ENCODE measurements around the gene LTBR. TPM values are rescaled to one million over a fixed set of nuclear protein-coding genes. Genes with fewer than 3 reads are reported as not detected.

Gene LTBR
- total RNA-seq, 1 donor: 121 TPM

DNA sequence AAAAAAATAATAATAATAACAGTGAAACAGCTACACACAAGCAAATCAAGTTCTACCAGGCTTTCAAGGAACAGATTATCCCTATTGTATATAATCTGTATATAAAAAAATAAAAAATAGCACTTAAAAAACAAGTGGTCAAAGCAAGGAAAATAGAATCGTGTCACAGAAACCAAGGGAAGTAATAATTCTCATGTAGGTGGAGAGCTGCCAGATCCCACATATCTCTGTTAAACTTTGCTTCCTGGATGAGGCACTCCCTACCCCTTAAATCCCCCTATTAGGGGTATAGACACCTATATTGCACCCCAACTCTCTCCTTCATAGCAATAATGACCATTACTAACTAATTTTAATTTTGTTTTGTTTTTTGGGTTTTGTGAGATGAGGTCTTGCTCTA lies 56.4 kb downstream of the LTBR start:
- Histone ChIP-seq H3K79me2 (ENCODE audit: insufficient read depth, low read length) (no peaks in the 10 kb centered on the region), H3K9me3 (ENCODE audit: low read depth, low read length) (no peaks in the 10 kb centered on the region)
- no peak for DNase-seq (ENCODE audit: insufficient read length, low spot score, missing footprints)

More for the DNA sequence above, 56.4 kb downstream of the LTBR start:
- Histone ChIP-seq H3K4me2 (ENCODE audit: insufficient read depth, low read length) (no peak overlapping the region), H4K20me1 (ENCODE audit: insufficient read depth, low read length) (no peaks in the 10 kb centered on the region), H2AFZ (ENCODE audit: low read length) (no peak overlapping the region), H3K27ac (ENCODE audit: low read depth, low read length) (no peak overlapping the region), H3K36me3 (ENCODE audit: insufficient read depth, low read length) (peaks cover 15% of the 10 kb centered on the region), H3K4me3 (ENCODE audit: insufficient read depth, low read length) (no peak overlapping the region), H3K4me1 (ENCODE audit: insufficient read depth, low read length) (no peaks in the 10 kb centered on the region), H3K27me3 (ENCODE audit: insufficient read depth, low read length) (no peaks in the 10 kb centered on the region)
- TF ChIP-seq, protein P1, sequence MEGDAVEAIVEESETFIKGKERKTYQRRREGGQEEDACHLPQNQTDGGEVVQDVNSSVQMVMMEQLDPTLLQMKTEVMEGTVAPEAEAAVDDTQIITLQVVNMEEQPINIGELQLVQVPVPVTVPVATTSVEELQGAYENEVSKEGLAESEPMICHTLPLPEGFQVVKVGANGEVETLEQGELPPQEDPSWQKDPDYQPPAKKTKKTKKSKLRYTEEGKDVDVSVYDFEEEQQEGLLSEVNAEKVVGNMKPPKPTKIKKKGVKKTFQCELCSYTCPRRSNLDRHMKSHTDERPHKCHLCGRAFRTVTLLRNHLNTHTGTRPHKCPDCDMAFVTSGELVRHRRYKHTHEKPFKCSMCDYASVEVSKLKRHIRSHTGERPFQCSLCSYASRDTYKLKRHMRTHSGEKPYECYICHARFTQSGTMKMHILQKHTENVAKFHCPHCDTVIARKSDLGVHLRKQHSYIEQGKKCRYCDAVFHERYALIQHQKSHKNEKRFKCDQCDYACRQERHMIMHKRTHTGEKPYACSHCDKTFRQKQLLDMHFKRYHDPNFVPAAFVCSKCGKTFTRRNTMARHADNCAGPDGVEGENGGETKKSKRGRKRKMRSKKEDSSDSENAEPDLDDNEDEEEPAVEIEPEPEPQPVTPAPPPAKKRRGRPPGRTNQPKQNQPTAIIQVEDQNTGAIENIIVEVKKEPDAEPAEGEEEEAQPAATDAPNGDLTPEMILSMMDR (IDR thresholded peaks at IDR 0.05; ENCODE audit: extremely low read depth, low read depth, low read length): no peak

Small RNA genes within 50 kb of the gene (small RNA-seq; reads per million reads assigned to genes)
- gene RN7SL391P: not detected

Other genes with a start within 250 kb of the LTBR start
- 19.4 and 34.4 TPM in 2 replicates for gene CD9, start 183.8 kb upstream of the LTBR start, total RNA-seq
- not detected in 2 replicates for gene PLEKHG6, start 73.5 kb upstream of the LTBR start, total RNA-seq
- 228 and 255 TPM in 2 replicates for gene TNFRSF1A, start 42.1 kb upstream of the LTBR start, total RNA-seq
- gene SCNN1A, start 8.6 kb upstream of the LTBR start, total RNA-seq: under 0.01 and 0.36 TPM in 2 replicates
- gene CD27, start 60.8 kb downstream of the LTBR start, total RNA-seq: not detected in 2 replicates
- 11.8 and 13.8 TPM in 2 replicates for gene TAPBPL, start 67.9 kb downstream of the LTBR start, total RNA-seq
- gene VAMP1, start 86.5 kb downstream of the LTBR start, total RNA-seq: 6.5 and 9.1 TPM in 2 replicates
- 58.3 and 68.8 TPM in 2 replicates for gene MRPL51, start 109.1 kb downstream of the LTBR start, total RNA-seq
- gene NCAPD2, start 109.9 kb downstream of the LTBR start, total RNA-seq: 19.4 and 21.0 TPM in 2 replicates
- 4,846 and 5,173 TPM in 2 replicates for gene GAPDH, start 150.4 kb downstream of the LTBR start, total RNA-seq
- gene IFFO1, start 171.9 kb downstream of the LTBR start, total RNA-seq: 12.7 and 13.4 TPM in 2 replicates
- gene NOP2, start 184.1 kb downstream of the LTBR start, total RNA-seq: 18.3 and 21.4 TPM in 2 replicates
- 238 and 259 TPM in 2 replicates for gene CHD4, start 223.2 kb downstream of the LTBR start, total RNA-seq